OCI-LY3 (cell line): ENCODE data around the gene GRAMD1B.

Experiments used
- H2AFZ ChIP-seq: fragments of 200-600, 300-600 bp; shearing (Covaris generic); 2 replicates; pipeline ENCODE4 v1.6.0; 2014; ENCODE audit warnings: antibody characterized with exemption, low read depth, low read length
- H3K27ac ChIP-seq: fragments of 200-600, 300-600 bp; sonication (generic); 2 replicates; pipeline ENCODE4 v1.5.1; 2014; ENCODE audit warnings: mild to moderate bottlenecking, low read length, moderate library complexity, mixed read lengths
- H3K27me3 ChIP-seq: fragments of 200-600, 300-600 bp; sonication (generic); 2 replicates; pipeline ENCODE4 v1.6.1; 2014; ENCODE audit warnings: low read depth, low read length, mixed read lengths
- H3K36me3 ChIP-seq: fragments of 200-600, 300-600 bp; sonication (generic); replicated peaks from 2 replicates; pipeline ENCODE3; 2014; ENCODE audit warnings: low read depth, low read length, mixed read lengths
- H3K4me1 ChIP-seq: fragments of 300-600, 200-600 bp; sonication (generic); 2 replicates; pipeline ENCODE4 v1.6.1; 2014; ENCODE audit warnings: low read length, mixed read lengths
- H3K4me2 ChIP-seq: fragments of 200-600, 300-600 bp; sonication (generic); 2 replicates; pipeline ENCODE4 v1.6.1; 2014; ENCODE audit warnings: low read length, mixed read lengths
- H3K4me3 ChIP-seq: fragments of 300-600, 200-600 bp; sonication (generic); 2 replicates; pipeline ENCODE4 v1.5.1; 2014; ENCODE audit warnings: antibody characterized with exemption, mild to moderate bottlenecking, low read length, moderate library complexity
- H3K79me2 ChIP-seq: fragments of 300-600, 200-600 bp; shearing (Covaris generic); 2 replicates; pipeline ENCODE4 v1.6.1; 2014; ENCODE audit warnings: mild to moderate bottlenecking, low read length, mixed read lengths
- H3K9ac ChIP-seq: fragments of 300-600, 200-600 bp; shearing (Covaris generic); 2 replicates; pipeline ENCODE4 v1.6.0; 2014; ENCODE audit warnings: mild to moderate bottlenecking, low read length, moderate library complexity
- H3K9me3 ChIP-seq: fragments of 200-600, 300-600 bp; shearing (Covaris generic); 2 replicates; pipeline ENCODE4 v1.6.1; 2014; ENCODE audit warnings: low read length, mixed read lengths; ENCODE audit not compliant: insufficient read depth
- H4K20me1 ChIP-seq: fragments of 200-600, 300-600 bp; sonication (generic); 2 replicates; pipeline ENCODE4 v1.6.1; 2016; ENCODE audit warnings: low read length, mixed read lengths; ENCODE audit not compliant: insufficient read depth
- CTCF ChIP-seq: fragments of 200-600, 300-600 bp; sonication (generic); IDR thresholded peaks from 2 replicates; pipeline ENCODE4 v1.5.1; 2014; ENCODE audit warnings: antibody characterized with exemption, low read length, low read depth
- EZH2phosphoT487 ChIP-seq: fragments of 200-600 bp; shearing (Covaris generic); IDR thresholded peaks from 2 replicates; pipeline ENCODE4 v1.6.1; 2018; ENCODE audit warnings: antibody characterized with exemption, mixed run types, low read depth

GRAMD1B gene

GRCh38 chr11:123469089-123469488 lies 39.0 kb downstream of the GRAMD1B start:
- TF ChIP-seq EZH2phosphoT487 (no peak), CTCF (no peak)
- Histone ChIP-seq H3K9ac (no peak overlapping the region), H3K4me2 (no peak overlapping the region), H3K9me3 (no peaks in the 10 kb centered on the region), H3K4me1 (peaks cover 12% of the 10 kb centered on the region), H3K4me3 (no peak overlapping the region), H4K20me1 (no peaks in the 10 kb centered on the region), H3K27me3 (peaks cover 1% of the 10 kb centered on the region; the same call in 1 of the 2 replicates), H3K36me3 (no peaks in the 10 kb centered on the region), H3K79me2 (no peaks in the 10 kb centered on the region), H2AFZ (no peak overlapping the region), H3K27ac (no peak overlapping the region)

- Histone ChIP-seq H3K4me2 (no peak overlapping the region), H3K36me3 (no peaks in the 10 kb centered on the region), H4K20me1 (no peaks in the 10 kb centered on the region), H3K9me3 (no peaks in the 10 kb centered on the region), H3K4me3 (no peak overlapping the region), H3K27ac (no peak overlapping the region), H2AFZ (no peak overlapping the region), H3K4me1 (peaks cover 12% of the 10 kb centered on the region), H3K27me3 (peaks cover 6% of the 10 kb centered on the region), H3K79me2 (no peaks in the 10 kb centered on the region), H3K9ac (no peak overlapping the region)
- TF ChIP-seq EZH2phosphoT487 (no peak), CTCF (no peak)
Observed at GRCh38 chr11:123469586-123469985, 39.5 kb downstream of the GRAMD1B start.

GRCh38 chr11:123470842-123471241 lies 40.8 kb downstream of the GRAMD1B start:
- H3K4me2 ChIP-seq, result no peak overlapping the region
- H4K20me1 ChIP-seq, result no peaks in the 10 kb centered on the region
- H3K4me1 ChIP-seq, result peaks cover 9% of the 10 kb centered on the region

GRCh38 chr11:123472236-123472935 lies 42.3 kb downstream of the GRAMD1B start:
- no peak overlapping the region for H3K27ac ChIP-seq
- H3K4me2 ChIP-seq, result no peak overlapping the region
- H3K36me3 ChIP-seq, result no peaks in the 10 kb centered on the region
- peaks cover 23% of the 10 kb centered on the region for H3K27me3 ChIP-seq
- no peaks in the 10 kb centered on the region for H3K9me3 ChIP-seq
- H3K4me1 ChIP-seq, result peaks cover 7% of the 10 kb centered on the region; the same call in 1 of the 2 replicates
- H2AFZ ChIP-seq, result no peak overlapping the region
- H3K79me2 ChIP-seq, result no peaks in the 10 kb centered on the region
- no peaks in the 10 kb centered on the region for H4K20me1 ChIP-seq
- H3K4me3 ChIP-seq, result no peak overlapping the region
- H3K9ac ChIP-seq, result no peak overlapping the region
- TF ChIP-seq CTCF, result no peak
- TF ChIP-seq EZH2phosphoT487, result no peak

More at GRCh38 chr11:123470842-123471241, 40.8 kb downstream of the GRAMD1B start:
- Histone ChIP-seq H3K79me2 (no peaks in the 10 kb centered on the region), H3K27me3 (peaks cover 18% of the 10 kb centered on the region), H2AFZ (no peak overlapping the region), H3K9ac (no peak overlapping the region), H3K36me3 (no peaks in the 10 kb centered on the region), H3K4me3 (no peak overlapping the region), H3K9me3 (no peaks in the 10 kb centered on the region), H3K27ac (no peak overlapping the region)
- TF ChIP-seq EZH2phosphoT487 (no peak), CTCF (no peak)
